Right lobe of liver (tissue), 6 donors: ENCODE results near the gene LDB2. TPM values are rescaled to one million over a fixed set of nuclear protein-coding genes. Genes with fewer than 3 reads are reported as not detected.

Experiments used
- ATAC-seq, 4 donors: fragments of 200-7000 bp; cut with Tn5 transposase; one replicate each; pipeline ENCODE4 v1.9.1; 2020; ENCODE audit warnings: mild to moderate bottlenecking in 4 of 4, moderate library complexity in 4 of 4
- DNase-seq, 3 donors: peaks; one replicate each; pipeline ENCODE4 v3.0.0-alpha.2; 2020
- H3K27ac ChIP-seq, 3 donors: fragments of 200-600 bp; one replicate each; pipeline ENCODE4 v1.8.0; 2022
- H3K27me3 ChIP-seq, 2 donors: fragments of 200-600 bp; one replicate each; pipeline ENCODE4 v1.8.0; 2022
- H3K36me3 ChIP-seq, 4 donors: fragments of 200-600 bp; sonication (generic) in 1 of 4; one replicate each; pipeline versions ENCODE4 v1.5.1 to v1.8.0; 2017 to 2022; ENCODE audit warnings: control low read depth in 1 of 4
- H3K4me1 ChIP-seq, 4 donors: fragments of 200-600 bp; sonication (generic) in 1 of 4; one replicate each; pipeline versions ENCODE4 v1.5.1 to v1.8.0; 2017 to 2022; ENCODE audit warnings: control low read depth in 1 of 4
- H3K4me3 ChIP-seq, 3 donors: fragments of 200-600 bp; one replicate each; pipeline ENCODE4 v1.8.0; 2022
- H3K9me3 ChIP-seq, 4 donors: fragments of 200-600 bp; sonication (generic) in 1 of 4; one replicate each; pipeline versions ENCODE4 v1.5.1 to v1.8.0; 2017 to 2022; ENCODE audit warnings: control low read depth in 1 of 4
- CTCF ChIP-seq, 4 donors: fragments of 200-600 bp in 3 of 4; fragments of 450-650 bp in 1 of 4; IDR thresholded peaks; one replicate each; pipeline versions ENCODE4 v1.5.1 to v1.8.0; 2016 to 2022; ENCODE audit warnings: antibody characterized with exemption in 4 of 4, mild to moderate bottlenecking in 2 of 4
- POLR2A ChIP-seq: fragments of 450-650 bp; IDR thresholded peaks from one replicate; pipeline ENCODE4 v1.6.1; 2017; ENCODE audit warnings: antibody characterized with exemption, mild to moderate bottlenecking
- WGBS: methylation state at CpG from one replicate; pipeline ENCODE4 v1.1.6; 2018; ENCODE audit warnings: low coverage, low lambda C conversion rate; ENCODE audit not compliant: insufficient coverage; ENCODE audit errors: missing lambda C conversion rate; 5-methylcytosine and 5-hydroxymethylcytosine counted together
- intact Hi-C, 2 donors: fragments of 100-400 bp; cut with DNase I; formaldehyde crosslinking; loops; one replicate each; pipeline versions ENCODE4 v1.11.2 to v1.14.1; 2022
- total RNA-seq, 6 experiments: library from RNA; depleted of rRNA in 2 of 6; stranded (reverse); fragments of >200 nt in 2 of 6; fragmentation: NEBNext Ultra II Directional in 3 of 6; extraction: Animal tissue kit (Norgen Biotek cat#: 25700) in 3 of 6; gene quantifications; one replicate each; pipeline versions ENCODE4 v1.1.0 to v1.2.4, GENCODE V29; 2016 to 2023
- donor health status: DM: no; HTN: yes; CAD: no.
- donor health status: DM: no; HTN: no; CAD: no.
- donor health status: DM: no; HTN: no; CAD: no.
- donor health status: DM: no; HTN: yes; CAD: no.
- donor health status: DM: no; HTN: yes; CAD: no.

The LDB2 gene
- total RNA-seq, 6 experiments from 2014 or later, result 11.4 to 26.6 (median 17.3) TPM

GRCh38 chr4:16883806-16884205 is 14.6 kb downstream of the LDB2 start:
- intact Hi-C loops, result no loop called here
- ATAC-seq (no peak), DNase-seq (no peak)
- H3K4me1 ChIP-seq, result no peaks in the 10 kb centered on the region
- H3K9me3 ChIP-seq, result no peaks in the 10 kb centered on the region
- 89% methylated on average over 4 of the region's 4 CpGs for WGBS
- no peaks in the 10 kb centered on the region for H3K36me3 ChIP-seq
- no peak overlapping the region for H3K27ac ChIP-seq
- no peaks in the 10 kb centered on the region for H3K27me3 ChIP-seq
- TF ChIP-seq CTCF (IDR thresholded peaks at IDR 0.05), result no peak
- no peak for TF ChIP-seq POLR2A
- no peak overlapping the region for H3K4me3 ChIP-seq

DNA sequence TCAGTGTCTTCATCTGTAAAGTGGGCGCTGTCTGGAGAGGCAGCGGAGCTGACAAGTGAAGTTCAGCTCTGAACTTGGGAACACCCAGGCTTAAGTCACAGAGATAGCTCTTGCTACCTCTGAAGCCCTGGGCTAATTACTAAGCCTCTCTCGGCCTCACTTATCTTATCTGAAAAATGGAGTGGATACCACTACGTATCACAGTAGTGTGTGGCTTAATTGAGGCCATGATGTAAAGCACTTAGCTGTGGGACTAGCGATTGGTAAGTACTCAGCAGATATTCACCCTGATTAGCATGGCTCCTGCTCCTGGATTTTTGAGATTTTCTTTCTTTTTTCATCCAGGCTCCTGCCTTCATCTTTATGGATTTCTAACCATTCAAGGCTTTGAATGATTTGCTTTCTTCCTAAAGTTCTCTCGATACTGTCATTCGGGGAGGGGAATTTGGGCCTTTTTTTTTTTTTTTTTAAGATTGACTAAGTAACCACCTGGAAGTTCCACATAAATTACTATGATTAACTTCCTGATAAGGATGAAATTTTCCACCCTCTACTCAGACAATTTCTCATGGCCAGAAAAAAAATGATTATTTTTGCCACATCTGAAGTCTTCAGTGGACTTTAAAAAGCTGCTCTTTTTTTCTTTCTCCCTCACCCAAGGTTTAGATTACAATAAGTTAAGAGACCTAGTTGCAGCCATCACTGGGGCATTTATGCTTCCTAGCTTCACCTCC is 17.1 kb downstream of the LDB2 start:
- H3K9me3 ChIP-seq, result no peaks in the 10 kb centered on the region
- no peak overlapping the region for H3K4me3 ChIP-seq
- no peak overlapping the region for H3K27ac ChIP-seq
- WGBS, result 78% methylated on average over 5 of the region's 7 CpGs
- ATAC-seq (no peak), DNase-seq (no peak)
- TF ChIP-seq POLR2A, result no peak
- no peak for TF ChIP-seq CTCF (IDR thresholded peaks at IDR 0.05)
- H3K4me1 ChIP-seq, result no peaks in the 10 kb centered on the region
- H3K36me3 ChIP-seq, result no peaks in the 10 kb centered on the region
- intact Hi-C loops, result no loop called here
- no peaks in the 10 kb centered on the region for H3K27me3 ChIP-seq

- Histone ChIP-seq H3K36me3 (no peaks in the 10 kb centered on the region), H3K27ac (no peak overlapping the region), H3K4me1 (no peaks in the 10 kb centered on the region), H3K4me3 (no peak overlapping the region), H3K27me3 (no peaks in the 10 kb centered on the region), H3K9me3 (no peaks in the 10 kb centered on the region)
- TF ChIP-seq POLR2A (no peak), CTCF (IDR thresholded peaks at IDR 0.05) (no peak)
- no peak for ATAC-seq
- WGBS, result 57% methylated on average over 5 of the region's 5 CpGs
- DNase-seq, result no peak
- intact Hi-C loops, result no loop called here
Observed at GRCh38 chr4:16875487-16875886, 23.0 kb downstream of the LDB2 start.

GRCh38 chr4:16869594-16870245 is 28.7 kb downstream of the LDB2 start:
- no peaks in the 10 kb centered on the region for H3K36me3 ChIP-seq
- no peaks in the 10 kb centered on the region for H3K9me3 ChIP-seq
- ATAC-seq, result no peak
- H3K4me1 ChIP-seq, result no peaks in the 10 kb centered on the region
- 86% methylated on average over 11 of the region's 12 CpGs for WGBS
- intact Hi-C loops, result no loop called here
- H3K4me3 ChIP-seq, result no peak overlapping the region
- no peaks in the 10 kb centered on the region for H3K27me3 ChIP-seq
- no peak overlapping the region for H3K27ac ChIP-seq
- TF ChIP-seq POLR2A (no peak), CTCF (IDR thresholded peaks at IDR 0.05) (no peak)
- DNase-seq, result no peak
